Heart left ventricle (tissue), 16 donors: ENCODE results near the gene MITF. TPM values are rescaled to one million over a fixed set of nuclear protein-coding genes. Genes with fewer than 3 reads are reported as not detected.

Experiments used
- ATAC-seq, 4 donors: fragments of 200-7000 bp; cut with Tn5 transposase; one replicate each; pipeline ENCODE4 v1.9.1; 2020 to 2022; ENCODE audit warnings: moderate library complexity in 4 of 4, mild to moderate bottlenecking in 3 of 4, moderate number of reproducible peaks in 1 of 4
- DNase-seq, 5 donors: peaks; one replicate each; pipeline ENCODE4 v3.0.0-alpha.2; 2020
- H3K27ac ChIP-seq, 12 donors: fragments of 200-600 bp; sonication (generic) in 4 of 12; one replicate each; pipeline versions ENCODE4 v1.5.0 to v1.8.0; 2016 to 2022; ENCODE audit warnings: mild to moderate bottlenecking in 2 of 12
- H3K27me3 ChIP-seq, 9 donors: fragments of 200-600 bp; sonication (generic) in 2 of 9; one replicate each; pipeline versions ENCODE4 v1.5.1 to v1.8.0; 2016 to 2022; ENCODE audit warnings: mild to moderate bottlenecking in 3 of 9
- H3K36me3 ChIP-seq, 9 donors: fragments of 200-600 bp; sonication (generic) in 2 of 9; one replicate each; pipeline versions ENCODE4 v1.5.0 to v1.8.0; 2018 to 2022; ENCODE audit warnings: mild to moderate bottlenecking in 2 of 9
- H3K4me1 ChIP-seq, 12 donors: fragments of 200-600 bp; sonication (generic) in 4 of 12; one replicate each; pipeline versions ENCODE4 v1.5.0 to v1.8.0; 2016 to 2022; ENCODE audit warnings: mild to moderate bottlenecking in 3 of 12
- H3K4me3 ChIP-seq, 12 donors: fragments of 200-600 bp; sonication (generic) in 4 of 12; one replicate each; pipeline versions ENCODE4 v1.5.0 to v1.8.0; 2017 to 2022; ENCODE audit warnings: mild to moderate bottlenecking in 9 of 12, moderate library complexity in 4 of 12
- H3K9me3 ChIP-seq, 12 donors: fragments of 200-600 bp; sonication (generic) in 4 of 12; one replicate each; pipeline versions ENCODE4 v1.5.0 to v1.8.0; 2016 to 2022; ENCODE audit warnings: mild to moderate bottlenecking in 1 of 12
- POLR2A ChIP-seq, 2 donors: fragments of 450-650 bp; IDR thresholded peaks; one replicate each; pipeline ENCODE4 v1.6.1; 2017; ENCODE audit warnings: antibody characterized with exemption in 2 of 2, mild to moderate bottlenecking in 2 of 2, moderate library complexity in 2 of 2
- WGBS, 4 donors: extraction: QIAGEN DNeasy Blood & Tissue Kit in 2 of 4; methylation state at CpG; one replicate each; pipeline versions ENCODE4 v1.1.5 to v1.1.7; 2013 to 2018; 5-methylcytosine and 5-hydroxymethylcytosine counted together
- intact Hi-C, 10 donors: fragments of 100-400 bp; cut with DNase I; formaldehyde crosslinking; loops; one replicate each; pipeline versions ENCODE4 v1.11.1 to v1.14.2; 2022
- polyA plus RNA-seq, 2 donors: library from polyadenylated mRNA; stranded (reverse); fragments of 200-250 nt; gene quantifications; one replicate each; pipeline ENCODE4 v1.2.3, GENCODE V29; 2013
- total RNA-seq, 9 donors: library from RNA; depleted of rRNA in 2 of 9; stranded (reverse); fragments of >200 nt in 2 of 9; fragmentation: NEBNext Ultra II Directional in 3 of 9; extraction: Animal tissue kit (Norgen Biotek cat#: 25700) in 3 of 9; gene quantifications; one replicate each; pipeline versions ENCODE4 v1.1.0 to v1.2.4, GENCODE V29; 2016 to 2023
- TF ChIP-seq, protein P1 (sequence below), 12 donors: fragments of 200-600 bp; sonication (generic) in 4 of 12; IDR thresholded peaks; one replicate each; pipeline versions ENCODE4 v1.5.0 to v1.8.0; 2018 to 2022; ENCODE audit warnings: antibody characterized with exemption in 12 of 12, mild to moderate bottlenecking in 5 of 12
- donor health status: ischemic (EF 13 %, LVEDD 7.1; RV severe dilation, severe dysfunction).
- donor health status: healthy with polysubstance abuse.
- donor health status: DM: no; HTN: yes; CAD: no.
- donor health status: DM: no; HTN: no; CAD: no.
- donor health status: ischemic (EF 25% LVEDD 6.9; RV normal size, moderate dysfunction).
- donor health status: ischemic (EF 25% LVEDD 5.7; RV mildly dilated, moderate dysfunction).
- donor health status: healthy.
- donor health status: DM: yes; HTN: yes; CAD: no.
- donor health status: ischemic (EF 35%, LVEDD 5.7; RV mildly dilated, moderate dysfunction).
- donor health status: nonischemic (EF 11% LVEDD 7.7; RV severe dilation, severe dysfunction).
- donor health status: DM: yes; HTN: yes; CAD: no.
- donor health status: PGD.
- donor health status: ischemic (EF 29% LVEDD 5.4; RV normal size, mild dysfunction).
- donor health status: nonischemic (EF 23%, LVEDD 6.1; RV moderate dilation, normal function).

Gene MITF
- total and polyA plus RNA-seq, 11 donors = 17.9 to 114 (median 81.1) TPM

DNA sequence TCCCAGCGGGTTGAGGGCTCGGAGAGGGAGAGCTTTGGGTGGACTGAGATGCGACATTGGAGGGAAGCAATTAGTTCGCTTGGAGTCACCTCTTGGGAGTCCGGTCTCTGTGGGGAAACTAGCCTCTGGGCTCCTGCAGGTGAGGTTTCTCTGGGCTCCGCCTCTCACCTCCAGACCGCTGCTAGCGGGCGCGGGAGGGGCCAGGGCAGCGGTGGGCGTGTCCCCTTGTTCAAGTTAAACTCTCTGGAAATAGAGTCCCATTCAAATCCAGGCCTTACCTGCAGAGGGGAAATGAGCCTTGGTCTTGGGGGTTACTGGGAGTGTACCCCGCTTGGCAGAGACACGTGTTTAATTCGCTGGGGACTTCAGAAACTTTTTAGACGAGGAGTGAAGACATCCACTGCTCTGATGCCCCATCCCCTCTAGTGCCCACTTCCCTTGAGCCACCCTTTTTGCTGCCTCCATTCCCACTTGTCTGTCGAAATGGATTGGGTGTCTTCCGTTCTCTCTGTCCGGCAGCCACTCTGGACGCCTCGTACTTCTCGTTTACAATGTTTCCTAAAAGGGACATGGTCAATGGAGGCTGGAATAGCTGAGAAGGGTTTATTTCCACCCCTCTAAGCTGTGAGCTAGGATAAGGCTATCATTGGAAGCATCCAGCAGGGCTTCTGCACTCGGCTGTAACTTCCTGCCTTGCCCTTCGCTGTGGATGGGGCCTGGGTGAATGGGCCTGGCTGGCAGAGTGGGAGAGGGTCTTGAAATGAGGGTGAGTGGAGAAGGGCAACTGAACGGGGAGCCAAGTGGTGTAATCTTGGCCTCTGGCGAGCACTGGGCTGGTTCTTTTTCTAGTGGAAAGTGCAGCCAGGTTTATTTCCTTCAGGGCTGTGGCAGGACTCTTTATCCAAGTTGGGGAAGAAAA lies 1.1 kb downstream of the MITF start:
- intact Hi-C loops = loop anchor here in 4 of 10 donors (5.0 kb wide), 4 partner anchors 47 to 117 kb away; no protein-coding TSS in a partner anchor
- no peak for TF ChIP-seq POLR2A (IDR thresholded peaks at IDR 0.05)
- TF ChIP-seq, protein P1, sequence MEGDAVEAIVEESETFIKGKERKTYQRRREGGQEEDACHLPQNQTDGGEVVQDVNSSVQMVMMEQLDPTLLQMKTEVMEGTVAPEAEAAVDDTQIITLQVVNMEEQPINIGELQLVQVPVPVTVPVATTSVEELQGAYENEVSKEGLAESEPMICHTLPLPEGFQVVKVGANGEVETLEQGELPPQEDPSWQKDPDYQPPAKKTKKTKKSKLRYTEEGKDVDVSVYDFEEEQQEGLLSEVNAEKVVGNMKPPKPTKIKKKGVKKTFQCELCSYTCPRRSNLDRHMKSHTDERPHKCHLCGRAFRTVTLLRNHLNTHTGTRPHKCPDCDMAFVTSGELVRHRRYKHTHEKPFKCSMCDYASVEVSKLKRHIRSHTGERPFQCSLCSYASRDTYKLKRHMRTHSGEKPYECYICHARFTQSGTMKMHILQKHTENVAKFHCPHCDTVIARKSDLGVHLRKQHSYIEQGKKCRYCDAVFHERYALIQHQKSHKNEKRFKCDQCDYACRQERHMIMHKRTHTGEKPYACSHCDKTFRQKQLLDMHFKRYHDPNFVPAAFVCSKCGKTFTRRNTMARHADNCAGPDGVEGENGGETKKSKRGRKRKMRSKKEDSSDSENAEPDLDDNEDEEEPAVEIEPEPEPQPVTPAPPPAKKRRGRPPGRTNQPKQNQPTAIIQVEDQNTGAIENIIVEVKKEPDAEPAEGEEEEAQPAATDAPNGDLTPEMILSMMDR (IDR thresholded peaks at IDR 0.05) = no peak
- 10 to 18% (median 14%) methylated on average over 25 to 26 of the region's 26 CpGs for whole genome bisulfite sequencing, 4 donors

DNA sequence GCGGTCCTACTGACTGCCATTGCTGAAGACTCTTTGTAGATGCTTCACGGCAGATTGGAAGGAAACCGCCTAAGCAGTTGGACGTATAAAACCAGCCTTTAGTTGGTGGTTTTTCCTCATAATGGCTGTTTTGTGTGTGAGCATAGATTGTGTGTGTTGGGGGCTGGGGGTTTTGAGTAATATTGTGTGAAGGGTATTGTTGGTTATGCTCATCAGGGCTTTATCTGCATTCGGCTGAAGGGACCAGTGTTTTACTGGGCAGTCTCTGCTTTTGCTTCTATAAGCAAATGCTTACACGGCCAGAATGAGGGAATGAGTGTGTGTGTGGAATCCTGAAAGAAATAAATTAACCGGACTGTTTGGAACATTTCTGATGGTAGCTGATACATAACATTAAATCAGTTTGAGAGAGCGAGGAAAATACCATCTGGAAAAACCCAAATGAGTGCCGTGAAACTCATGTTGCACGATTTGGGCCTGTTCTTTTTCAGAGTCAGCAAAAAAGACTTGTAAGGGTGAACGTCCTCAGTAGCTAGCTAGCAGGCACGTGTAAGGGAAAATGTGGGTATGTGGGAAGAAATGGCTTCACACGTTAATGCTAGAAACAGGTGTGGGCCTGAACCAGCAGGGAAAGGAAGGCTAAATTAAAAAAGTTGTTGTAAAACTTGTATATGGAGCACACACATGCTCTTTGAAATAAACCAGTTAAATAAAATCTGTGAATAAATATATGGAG lies 1.9 kb downstream of the MITF start:
- H3K27ac ChIP-seq = peak overlapping the region in 9 of 12 donors; percentile 80 to 94 (median 93)
- no peaks in the 10 kb centered on the region for H3K36me3 ChIP-seq
- no peaks in the 10 kb centered on the region for H3K9me3 ChIP-seq
- peaks cover 0 to 65% (median 40%) of the 10 kb centered on the region in 12 donors for H3K4me1 ChIP-seq
- DNase-seq (no peak), ATAC-seq (no peak)
- TF ChIP-seq, protein P1 (IDR thresholded peaks at IDR 0.05) = no peak
- no peak for TF ChIP-seq POLR2A (IDR thresholded peaks at IDR 0.05)
- H3K4me3 ChIP-seq = peak overlapping the region; percentile 67 to 98 (median 84)
- WGBS, 4 donors = 50 to 67% (median 55%) methylated on average over 13 of the region's 13 CpGs
- intact Hi-C loops = loop anchor here in 4 of 10 donors (5.0 kb wide), 4 partner anchors 46 to 116 kb away; no protein-coding TSS in a partner anchor
- no peaks in the 10 kb centered on the region for H3K27me3 ChIP-seq

More for the DNA sequence above, 1.1 kb downstream of the MITF start:
- ATAC-seq (peak in 2 of 4 donors; percentile 14 to 15), DNase-seq (peak in 4 of 5 donors; percentile 22 to 40 (median 29))
- no peaks in the 10 kb centered on the region for H3K36me3 ChIP-seq
- H3K4me1 ChIP-seq = peaks cover 0 to 57% (median 32%) of the 10 kb centered on the region in 12 donors
- H3K4me3 ChIP-seq = peak overlapping the region; percentile 67 to 98 (median 84)
- no peaks in the 10 kb centered on the region for H3K27me3 ChIP-seq
- H3K9me3 ChIP-seq = no peaks in the 10 kb centered on the region
- peak overlapping the region in 11 of 12 donors; percentile 80 to 94 (median 93) for H3K27ac ChIP-seq

DNA sequence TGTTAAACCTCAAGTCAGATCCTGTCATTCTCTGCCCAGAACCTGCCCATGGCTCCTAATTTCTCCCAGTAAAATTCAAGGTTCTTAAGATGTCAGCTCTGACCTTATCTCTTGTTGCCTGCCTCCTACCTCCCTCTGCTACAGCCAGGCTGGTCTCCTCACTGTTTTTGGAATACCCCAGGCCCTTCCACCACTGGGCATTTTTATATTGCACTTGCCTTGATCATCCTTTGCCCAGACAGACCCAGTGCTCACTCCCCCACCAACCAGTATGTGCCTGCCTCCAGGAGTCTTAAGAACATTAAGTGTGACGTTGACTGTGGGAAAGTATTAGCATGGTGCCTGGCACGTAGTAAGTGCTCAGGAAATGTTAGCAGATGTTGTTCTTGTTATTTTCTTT lies 3.1 kb downstream of the MITF start:
- Histone ChIP-seq H3K4me1 (peaks cover 0 to 77% (median 52%) of the 10 kb centered on the region in 12 donors), H3K27ac (peak overlapping the region in 2 of 12 donors; percentile 90 to 93), H3K27me3 (no peaks in the 10 kb centered on the region), H3K4me3 (no peak overlapping the region), H3K9me3 (no peaks in the 10 kb centered on the region), H3K36me3 (no peaks in the 10 kb centered on the region)
- DNase-seq (no peak), ATAC-seq (no peak)
- intact Hi-C loops = loop anchor here in 4 of 10 donors (5.0 kb wide), 4 partner anchors 45 to 115 kb away; no protein-coding TSS in a partner anchor
- 71 to 87% (median 83%) methylated on average over 2 of the region's 2 CpGs for WGBS, 4 donors
- TF ChIP-seq, protein P1 (IDR thresholded peaks at IDR 0.05) = no peak
- TF ChIP-seq POLR2A (IDR thresholded peaks at IDR 0.05) = no peak
